HepG2 (cell line): ENCODE results near the gene ATRAID. TPM values are rescaled to one million over a fixed set of nuclear protein-coding genes. Genes with fewer than 3 reads are reported as not detected.

Experiments used
- ARHGAP35 ChIP-seq: sonication (generic); formaldehyde crosslinking; IDR thresholded peaks from 2 replicates; pipeline ENCODE4 v1.9.0; 2022; ENCODE audit warnings: mild to moderate bottlenecking, inconsistent platforms, moderate library complexity, missing genetic modification reagents, borderline replicate concordance
- ASH2L ChIP-seq: fragments of 300-600, 200-600 bp; sonication (generic); IDR thresholded peaks from 2 replicates; pipeline ENCODE4 v1.7.0; 2017; ENCODE audit warnings: low read depth, mild to moderate bottlenecking, moderate library complexity, mixed read lengths, low read length; ENCODE audit not compliant: insufficient read length
- GFI1 ChIP-seq: sonication (generic); formaldehyde crosslinking; IDR thresholded peaks from 2 replicates; pipeline ENCODE4 v1.5.0; 2020; ENCODE audit warnings: missing genetic modification reagents, mild to moderate bottlenecking, borderline replicate concordance
- GLMP ChIP-seq: sonication (generic); formaldehyde crosslinking; IDR thresholded peaks from 2 replicates; pipeline ENCODE4 v1.9.0; 2021; ENCODE audit warnings: missing genetic modification reagents, mild to moderate bottlenecking, borderline replicate concordance
- GRHL1 ChIP-seq: sonication (generic); formaldehyde crosslinking; conservative IDR thresholded peaks from 2 replicates; pipeline ENCODE4 v1.8.0; 2022; ENCODE audit warnings: missing genetic modification reagents
- MIER3 ChIP-seq: IDR thresholded peaks from 2 replicates; pipeline ENCODE4 v1.6.1; 2016; ENCODE audit warnings: missing compliant biosample characterization, borderline replicate concordance
- MYC ChIP-seq: sonication (generic); formaldehyde crosslinking; IDR thresholded peaks from 2 replicates; pipeline ENCODE4 v1.9.0; 2021; ENCODE audit warnings: missing genetic modification reagents, borderline replicate concordance
- PBX3 ChIP-seq: sonication (generic); formaldehyde crosslinking; IDR thresholded peaks from 2 replicates; pipeline ENCODE4 v1.8.1; 2023; ENCODE audit warnings: missing genetic modification reagents, inconsistent platforms, borderline replicate concordance
- POLR2AphosphoS5 ChIP-seq: IDR thresholded peaks from 2 replicates; pipeline ENCODE4 v1.6.1; 2012; ENCODE audit warnings: low read depth, low read length
- RARG ChIP-seq: sonication (generic); formaldehyde crosslinking; IDR thresholded peaks from 2 replicates; pipeline ENCODE4 v1.4.0; 2020; ENCODE audit warnings: low read depth, mild to moderate bottlenecking, missing genetic modification reagents
- THAP7 ChIP-seq: sonication (generic); formaldehyde crosslinking; IDR thresholded peaks from 2 replicates; pipeline ENCODE4 v1.8.1; 2023; ENCODE audit warnings: mild to moderate bottlenecking, missing genetic modification reagents
- ZBTB7B ChIP-seq: sonication (generic); formaldehyde crosslinking; IDR thresholded peaks from 2 replicates; pipeline ENCODE4 v1.4.0; 2020; ENCODE audit warnings: missing genetic modification reagents
- ZFP41 ChIP-seq: sonication (generic); formaldehyde crosslinking; IDR thresholded peaks from 2 replicates; pipeline ENCODE4 v1.4.0; 2020; ENCODE audit warnings: mild to moderate bottlenecking, missing genetic modification reagents, borderline replicate concordance
- ZFP91 ChIP-seq: sonication (generic); formaldehyde crosslinking; IDR thresholded peaks from 2 replicates; pipeline ENCODE4 v1.9.0; 2022; ENCODE audit warnings: missing genetic modification reagents, mild to moderate bottlenecking, borderline replicate concordance
- ZNF121 ChIP-seq: sonication (generic); formaldehyde crosslinking; IDR thresholded peaks from 2 replicates; pipeline ENCODE4 v1.5.0; 2020; ENCODE audit warnings: mild to moderate bottlenecking, missing genetic modification reagents
- ZNF577 ChIP-seq: sonication (generic); formaldehyde crosslinking; IDR thresholded peaks from 2 replicates; pipeline ENCODE4 v1.4.0; 2020; ENCODE audit warnings: mild to moderate bottlenecking, low read depth, missing genetic modification reagents, borderline replicate concordance
- ZNF616 ChIP-seq: sonication (generic); formaldehyde crosslinking; IDR thresholded peaks from 2 replicates; pipeline ENCODE4 v1.5.0; 2020; ENCODE audit warnings: low read depth, mild to moderate bottlenecking, missing genetic modification reagents
- ZNF709 ChIP-seq: sonication (generic); formaldehyde crosslinking; IDR thresholded peaks from 2 replicates; pipeline ENCODE4 v1.5.0; 2020; ENCODE audit warnings: mild to moderate bottlenecking, missing genetic modification reagents
- ZNF710 ChIP-seq: sonication (generic); formaldehyde crosslinking; IDR thresholded peaks from 2 replicates; pipeline ENCODE4 v1.5.0; 2020; ENCODE audit warnings: mild to moderate bottlenecking, missing genetic modification reagents, borderline replicate concordance
- polyA plus RNA-seq, 8 experiments: library from polyadenylated mRNA; depleted of rRNA in 3 of 8; stranded (reverse) in 7 of 8; unstranded in 1 of 8; fragments of >200 nt; fragmentation: Illumina TruSeq in 4 of 8; extraction: Trizol in 4 of 8; gene quantifications; 2 replicates each; pipeline versions ENCODE4 v1.2.1 to v1.2.3, GENCODE V29; 2011 to 2016; ENCODE audit warnings: low read depth in 4 of 8, missing spikeins in 1 of 8, mixed read lengths in 1 of 8; ENCODE audit not compliant: insufficient read depth in 1 of 8
- total RNA-seq, 5 experiments: library from RNA; depleted of rRNA; stranded (reverse); fragments of >200 nt; fragmentation: Illumina TruSeq; extraction: Trizol; gene quantifications; 2 replicates each; pipeline ENCODE4 v1.2.3, GENCODE V29; 2016; ENCODE audit warnings: low read depth in 1 of 5

ATRAID gene
- total and polyA plus RNA-seq, 2 of the 13 experiments (the other 11 are each of a cell fraction or from before 2014, with no cell fraction given) = 207 to 382 TPM

- no peak for TF ChIP-seq ZNF577 (CRISPR knock-in tag)
- peak; percentile 58; the same call in 1 of the 2 replicates for TF ChIP-seq ZNF710 (CRISPR knock-in tag)
- TF ChIP-seq ZNF616 = peak; percentile 92
- TF ChIP-seq ZNF709 = peak; percentile 95
- no peak for TF ChIP-seq ZFP41 (CRISPR knock-in tag)
- TF ChIP-seq ZFP91 (CRISPR knock-in tag) = peak; percentile 89
- TF ChIP-seq GRHL1 = no peak
- TF ChIP-seq ASH2L = no peak
- peak; percentile 76 for TF ChIP-seq ZNF121 (CRISPR knock-in tag)
- TF ChIP-seq GFI1 (CRISPR knock-in tag) = peak; percentile 68
- TF ChIP-seq MIER3 = 0 out of 2 replicates have a peak, but pooled peaks have one; percentile 34
- no peak; the same call in 1 of the 2 replicates for TF ChIP-seq THAP7 (CRISPR knock-in tag)
- no peak for TF ChIP-seq GLMP (CRISPR knock-in tag)
- no peak for TF ChIP-seq POLR2AphosphoS5
- peak; percentile 87 for TF ChIP-seq ZBTB7B (CRISPR knock-in tag)
- TF ChIP-seq ARHGAP35 (CRISPR knock-in tag) = no peak
- peak; percentile 90 for TF ChIP-seq MYC (CRISPR knock-in tag)
- TF ChIP-seq PBX3 = 0 out of 2 replicates have a peak, but pooled peaks have one; percentile 40
- no peak for TF ChIP-seq RARG (CRISPR knock-in tag)
Measured at GRCh38 chr2:27264753-27265535, 53.1 kb downstream of the ATRAID start (continued).
